Suppressor macrophage (primary cell): ENCODE data around the gene PTPRN.
A peak's percentile ranks its signal among the peaks of the same experiment; 100 is the strongest.
"Not testable (repeated sequence)": the region's sequence is repeated elsewhere in the genome, so short reads cannot be mapped to it uniquely, and the experiment has no call there.

Source experiments
- DNase-seq, 4 experiments: peaks; one replicate each; pipeline ENCODE4 v3.0.0-alpha.2; 2020 to 2022
- total RNA-seq, 17 experiments: gene quantifications; one replicate each; lab custom pipeline; 2026; ENCODE audit warnings: mixed read lengths in 6 of 17, inconsistent platforms in 3 of 17; lab: John Stamatoyannopoulos, UW

PTPRN gene
- 0 to 4.2 (median 0.04) reads per million in 17 experiments for total RNA-seq

DNA sequence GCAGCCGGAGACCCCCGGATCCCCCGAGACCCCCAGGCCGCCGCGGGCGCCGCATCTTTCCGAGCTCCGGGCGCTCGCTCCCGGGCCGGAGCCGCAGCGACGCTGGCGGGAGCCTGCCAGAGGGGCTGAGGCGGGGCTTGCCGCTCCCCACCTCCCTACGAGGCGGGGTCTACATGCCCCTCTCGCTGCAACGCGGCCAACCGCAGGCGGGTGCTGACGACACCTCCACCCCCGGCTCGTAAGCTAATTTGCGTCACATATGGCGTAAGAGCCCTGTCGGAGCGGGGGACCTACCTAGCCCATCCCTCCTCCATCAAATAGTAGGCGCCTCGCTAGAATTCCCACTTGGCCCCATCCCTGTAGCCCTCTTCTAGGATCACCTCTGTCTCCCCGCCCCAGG lies at the start of gene PTPRN:
Gene PTPRN (minus strand): TSS at position 124 of the 400 bp plus-strand sequence. CDS start 69 bp downstream, at position 55.
- DNase-seq: no peak

DNA sequence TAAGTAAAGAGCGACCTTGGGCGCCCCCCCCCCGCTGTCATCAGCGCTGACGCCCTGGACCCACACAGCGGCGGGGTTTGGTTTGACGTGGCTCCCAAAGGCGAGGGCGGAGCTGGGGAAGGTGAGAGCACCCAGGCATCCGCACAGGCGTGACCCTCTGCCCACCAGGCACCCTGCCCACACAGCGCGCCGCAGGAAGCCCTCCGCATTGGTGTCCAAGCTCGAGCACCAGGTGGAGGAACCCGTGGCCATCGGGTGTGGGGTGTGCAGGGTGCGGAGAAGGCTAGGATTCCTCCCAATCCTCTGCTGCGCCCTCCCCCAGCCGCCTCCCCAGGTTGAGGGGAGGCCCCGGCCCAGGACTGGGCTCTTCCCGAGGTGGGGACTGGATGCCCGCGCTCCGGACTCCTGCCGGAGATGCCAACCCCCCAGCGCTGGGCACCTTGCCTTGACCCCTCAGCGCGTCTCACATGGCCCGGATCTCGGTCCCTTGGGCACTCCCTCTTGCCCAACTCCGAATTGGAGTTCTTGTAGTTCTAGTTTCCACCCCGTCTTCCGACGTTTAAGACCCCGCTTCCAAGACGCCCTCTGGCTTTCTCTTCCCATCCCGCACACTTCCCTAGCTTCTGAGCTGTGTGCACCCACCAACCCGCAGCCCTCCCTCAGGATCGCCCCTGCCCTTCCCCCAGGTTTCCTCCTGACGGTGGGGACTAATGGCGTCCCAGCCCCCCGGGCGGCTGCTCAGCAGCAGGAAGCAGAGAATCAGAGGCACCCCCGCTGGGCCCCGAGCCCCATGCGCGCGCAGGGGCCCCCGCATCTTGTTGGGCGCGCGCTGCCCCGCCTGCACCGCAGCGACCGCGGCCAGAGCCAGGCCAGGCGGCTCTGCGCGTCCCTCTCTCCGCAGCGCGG lies 49.2 kb upstream of the PTPRN start:
- DNase-seq: peak in 2 of 4 experiments; percentile 13 to 44

DNA sequence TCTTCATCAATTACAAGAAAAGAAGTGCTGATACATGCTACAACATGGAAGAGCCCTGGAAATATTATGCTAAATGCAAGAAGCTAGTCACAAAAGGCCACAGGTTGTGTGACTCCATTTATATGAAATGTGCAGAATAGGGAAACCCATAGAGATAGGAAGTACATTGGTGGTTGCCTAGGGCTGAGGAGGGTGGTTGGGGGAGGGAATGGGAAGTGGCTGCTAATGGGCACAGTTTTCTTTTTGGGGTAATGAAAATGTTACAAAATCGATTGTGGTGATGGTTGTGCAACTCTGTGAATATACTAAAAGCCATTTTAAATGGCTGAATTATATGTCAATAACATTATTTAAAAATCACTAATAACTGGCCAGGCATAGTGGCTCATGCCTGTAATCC lies 47.6 kb upstream of the PTPRN start:
- peak; percentile 74 to 89 (median 84) for DNase-seq

DNA sequence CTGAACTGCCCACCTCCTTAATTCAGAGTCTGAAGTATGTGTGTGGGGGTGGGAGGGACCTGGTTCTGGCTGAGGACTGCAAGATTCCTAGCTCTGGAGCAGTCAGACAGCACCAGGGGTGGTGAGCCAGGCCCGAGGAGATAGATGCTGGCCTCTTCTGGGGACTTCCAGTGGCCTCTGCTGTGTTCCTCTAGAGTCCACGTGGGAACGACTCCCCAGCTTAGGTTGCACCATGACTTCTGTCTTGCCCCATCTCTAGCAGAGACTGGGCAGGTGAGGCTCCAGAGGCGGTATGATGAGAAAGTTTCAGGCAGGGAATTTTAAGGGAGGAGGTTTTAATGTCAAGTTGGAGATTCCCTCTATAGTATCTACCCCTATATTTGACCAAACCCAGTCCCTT lies 45.4 kb upstream of the PTPRN start:
- no peak for DNase-seq

DNA sequence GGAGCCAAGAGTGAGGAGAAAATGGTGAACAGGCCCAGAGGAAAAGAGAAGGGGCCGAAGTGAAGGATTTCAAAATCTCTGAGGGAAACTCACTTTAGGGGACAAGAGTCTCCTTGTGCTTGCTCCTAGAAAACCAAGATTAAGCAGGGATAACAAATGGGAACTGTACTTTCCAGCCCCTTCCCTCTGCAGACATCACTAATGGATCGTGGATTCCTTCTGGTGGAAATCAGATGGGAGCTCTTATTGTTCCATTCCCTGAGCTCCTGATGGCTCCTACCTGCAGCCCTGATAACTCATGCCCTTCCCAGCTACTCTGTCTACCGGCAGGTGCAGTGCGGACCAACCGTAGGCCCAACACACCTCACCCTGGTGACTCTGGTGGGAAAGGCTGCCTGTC lies 43.9 kb upstream of the PTPRN start:
- DNase-seq: no peak

DNA sequence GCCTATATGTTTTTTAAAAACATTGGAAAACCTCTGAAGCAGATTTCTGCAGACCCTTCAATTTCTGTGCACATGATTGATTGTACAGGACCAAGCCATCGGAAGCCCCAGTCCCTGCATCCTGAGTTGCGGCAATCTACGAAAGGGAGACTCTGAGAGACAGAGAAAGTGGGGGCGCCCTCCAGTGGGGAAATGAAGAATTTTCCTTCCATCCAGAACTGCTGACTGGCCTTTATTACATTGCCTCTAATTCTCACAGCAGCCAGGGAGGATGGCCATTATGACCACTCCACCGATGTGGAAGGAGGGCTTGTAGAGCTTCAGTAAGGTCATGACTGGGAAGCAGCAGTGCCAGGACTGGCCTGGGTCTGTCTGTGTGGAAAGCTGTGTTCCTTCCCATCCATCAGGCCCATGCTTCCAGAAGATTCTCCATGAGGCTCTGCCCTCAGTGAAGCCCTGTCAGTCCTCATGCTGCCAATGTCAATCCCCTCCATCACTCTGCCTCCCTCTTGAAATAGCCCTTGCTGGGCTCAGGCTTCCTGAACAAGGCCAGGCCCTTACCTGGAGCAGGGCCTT lies 43.3 kb upstream of the PTPRN start:
- peak; percentile 81 to 93 (median 88) for DNase-seq

DNA sequence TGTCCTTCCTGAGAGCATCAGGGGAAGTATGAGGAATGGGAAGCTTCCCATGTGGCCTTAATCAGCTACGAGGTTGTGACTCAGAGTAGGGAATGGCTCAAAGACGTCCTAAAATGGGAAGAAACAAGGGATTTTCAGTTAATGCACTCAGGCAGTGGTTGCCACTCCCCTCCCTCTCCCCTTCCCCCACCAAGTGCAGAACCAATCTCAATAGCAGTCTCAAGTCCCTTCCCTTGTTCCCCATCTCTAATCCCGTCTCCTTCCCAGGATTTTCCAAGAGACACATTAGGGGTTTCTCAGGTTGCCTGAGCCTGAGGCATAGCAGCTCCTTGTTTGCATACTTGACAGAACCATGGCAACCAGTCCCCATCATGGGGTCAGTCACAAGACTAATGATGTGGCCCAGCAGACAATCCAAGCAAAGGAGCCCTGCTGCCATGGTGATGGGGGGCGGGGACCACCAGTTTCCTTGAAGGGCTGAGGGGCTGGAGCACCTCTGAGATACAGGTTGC lies 41.6 kb upstream of the PTPRN start:
- DNase-seq: peak; percentile 29 to 57 (median 46)

DNA sequence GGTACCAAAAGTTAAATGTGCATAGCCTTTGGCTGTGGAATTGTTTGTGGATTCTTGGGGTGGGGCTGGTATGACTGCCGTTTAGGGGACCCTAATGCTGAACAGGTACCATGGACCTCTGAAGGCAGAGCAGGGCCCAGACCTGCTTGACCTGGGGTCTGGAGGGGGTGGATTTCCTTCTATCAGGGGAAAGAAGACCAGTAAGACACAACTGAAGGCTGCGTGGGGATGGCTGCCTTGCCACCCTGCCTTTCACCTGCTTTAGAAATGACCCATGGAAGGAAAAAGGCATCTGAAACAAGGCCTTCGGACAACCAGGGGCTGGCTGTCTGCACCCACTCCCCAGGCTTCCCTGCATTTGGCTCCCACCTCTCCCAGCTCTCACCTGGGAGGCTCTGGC lies 41.0 kb upstream of the PTPRN start:
- DNase-seq: no peak

DNA sequence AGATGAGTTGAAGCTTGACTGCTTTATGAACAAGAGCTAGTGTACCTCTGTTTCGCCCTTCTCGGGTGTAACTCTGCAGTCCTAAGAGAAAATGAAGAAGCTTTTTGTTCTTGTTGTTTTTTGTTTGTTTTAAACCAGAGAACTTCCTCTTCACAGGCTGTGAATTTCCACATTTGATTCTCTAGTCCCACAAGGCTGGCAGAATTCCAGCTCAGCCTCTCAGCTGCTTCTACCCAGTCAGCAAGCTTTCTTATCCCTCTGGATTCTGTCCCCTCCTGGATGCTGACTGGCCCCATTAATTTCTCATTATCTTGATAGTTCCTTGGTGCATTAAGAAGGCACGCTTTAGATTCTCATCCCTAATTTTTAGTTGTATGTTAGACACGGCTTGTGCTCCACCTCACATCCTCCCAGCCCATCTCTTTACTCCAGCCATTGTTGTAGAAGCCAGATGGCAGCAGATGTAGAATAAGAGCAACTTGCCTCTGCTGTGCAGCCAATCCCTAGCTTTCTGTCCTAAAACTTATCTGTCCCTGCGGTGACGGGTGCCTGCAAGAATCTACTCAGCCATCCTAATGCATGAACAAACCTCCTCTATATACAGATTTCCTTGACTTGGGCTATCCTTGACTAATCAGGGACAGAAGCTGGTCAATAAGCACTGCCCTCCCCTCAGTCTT lies 35.7 kb upstream of the PTPRN start:
- DNase-seq: peak; percentile 91 to 96 (median 92)

DNA sequence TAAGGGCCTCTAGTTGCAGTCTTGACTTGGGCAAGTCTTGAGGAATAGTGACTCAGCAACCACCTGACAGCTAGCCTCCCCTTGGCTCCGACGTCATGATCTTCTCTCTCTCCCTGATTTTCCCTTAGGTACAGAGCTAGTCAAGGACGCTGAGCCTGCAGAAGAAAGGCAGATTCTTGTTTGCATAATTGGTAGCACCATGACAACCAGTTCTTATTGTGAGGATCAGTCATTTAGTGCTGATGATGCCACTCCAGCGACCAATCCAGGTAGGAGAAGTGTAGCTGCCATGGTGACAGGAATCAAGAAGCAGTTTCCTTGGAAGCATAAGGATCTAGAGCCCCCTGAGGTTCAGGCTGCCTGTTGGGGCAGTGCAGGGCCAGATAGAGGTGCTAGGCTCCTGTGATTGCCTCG lies 26.2 kb upstream of the PTPRN start:
- DNase-seq: peak in 1 of 4 experiments; percentile 47

DNA sequence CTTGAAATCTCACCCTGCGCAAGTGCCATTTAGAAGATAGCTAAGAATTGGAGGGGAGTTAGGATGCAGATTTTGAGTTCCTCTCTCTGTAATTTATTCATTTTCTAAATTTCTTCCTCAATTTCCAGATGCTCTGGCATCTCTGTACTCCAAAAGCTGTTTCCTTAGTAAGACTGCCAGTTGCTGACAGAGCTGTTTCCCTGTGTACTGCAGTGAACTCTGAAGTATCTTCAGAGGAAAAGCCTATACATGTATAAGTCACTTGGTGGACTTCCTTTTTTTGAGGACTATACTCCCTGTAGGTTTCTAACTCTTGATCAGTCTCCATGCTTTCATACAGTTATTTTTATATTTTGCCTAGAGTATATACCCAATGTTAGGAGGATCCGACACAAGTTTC lies 24.9 kb upstream of the PTPRN start:
- peak; percentile 36 to 89 (median 68) for DNase-seq

DNA sequence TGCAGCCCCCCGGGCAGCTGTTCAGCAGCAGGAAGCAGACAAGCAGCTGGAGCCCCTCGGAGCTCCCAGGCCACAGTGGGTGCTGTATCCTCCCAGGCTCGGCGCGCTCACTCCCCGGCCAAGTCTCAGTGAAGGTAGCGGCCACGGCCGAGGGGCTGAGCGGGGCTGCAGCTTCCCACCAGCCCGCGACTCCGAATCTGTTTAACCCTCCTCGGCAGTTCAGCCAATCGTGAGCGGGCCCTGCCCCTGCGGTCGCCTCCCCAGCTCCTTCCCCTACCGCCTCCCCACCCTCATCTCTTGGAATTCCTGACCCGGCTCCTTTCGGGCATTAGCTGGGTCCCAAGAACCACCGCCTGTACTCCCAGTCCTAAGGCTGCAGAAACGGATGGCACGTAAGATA lies 23.3 kb upstream of the PTPRN start, which contains the start of gene RESP18:
Gene RESP18 (minus strand): TSS at position 203 of the 400 bp plus-strand sequence.
- DNase-seq: no peak

DNA sequence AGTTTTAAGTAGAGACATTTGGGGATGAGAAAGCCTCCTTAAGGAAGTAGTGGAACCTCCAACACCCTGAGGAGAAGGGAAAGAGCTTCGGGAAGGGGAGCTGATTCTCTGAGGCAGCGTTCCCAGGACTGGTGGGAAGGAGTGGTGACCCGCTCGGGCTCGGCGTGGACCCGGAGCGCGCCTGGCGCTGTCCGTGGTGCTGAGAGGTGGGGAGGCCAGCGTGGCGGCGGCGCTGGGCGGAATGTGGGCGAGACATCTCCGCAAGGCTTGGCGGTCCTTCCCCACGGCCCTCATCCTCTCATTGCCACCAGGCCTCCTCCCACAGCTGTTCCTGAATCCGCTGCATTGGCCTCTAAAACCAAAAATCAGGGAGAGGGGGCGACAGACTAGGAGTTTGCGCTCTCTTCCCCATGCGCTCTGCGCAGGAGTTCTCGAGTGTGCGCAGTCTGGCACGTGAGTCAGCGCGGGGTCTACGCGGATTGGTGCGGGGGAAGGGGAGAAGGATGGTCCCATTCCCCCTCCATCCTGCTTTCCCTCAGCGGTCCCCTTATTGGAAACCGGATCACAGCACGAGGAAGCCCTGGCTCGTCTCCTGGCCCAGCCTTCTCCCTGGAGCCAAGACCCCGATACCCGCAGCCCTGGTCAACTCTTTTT lies 22.5 kb upstream of the PTPRN start:
- DNase-seq: peak; percentile 25 to 70 (median 47)

DNA sequence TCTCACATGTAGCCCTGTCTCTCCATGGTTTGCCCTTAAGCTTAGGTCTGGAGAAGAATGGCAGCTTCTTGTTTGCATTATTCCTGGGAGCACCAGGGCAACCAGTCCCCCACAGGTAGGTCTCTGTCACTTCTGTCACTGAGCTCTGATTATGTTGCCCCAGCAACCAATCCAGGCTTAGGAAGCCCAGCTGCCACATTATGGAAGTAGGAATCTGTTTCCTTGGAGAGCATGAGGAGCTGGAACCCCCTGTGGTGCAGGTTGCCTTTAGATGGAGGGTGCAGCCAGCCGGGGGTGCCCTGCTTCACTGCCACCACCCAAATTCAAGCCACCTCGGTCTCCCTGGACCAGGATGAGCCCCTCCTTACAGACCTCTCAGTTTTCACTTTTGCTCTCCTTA lies 18.5 kb upstream of the PTPRN start:
- no peak for DNase-seq

DNA sequence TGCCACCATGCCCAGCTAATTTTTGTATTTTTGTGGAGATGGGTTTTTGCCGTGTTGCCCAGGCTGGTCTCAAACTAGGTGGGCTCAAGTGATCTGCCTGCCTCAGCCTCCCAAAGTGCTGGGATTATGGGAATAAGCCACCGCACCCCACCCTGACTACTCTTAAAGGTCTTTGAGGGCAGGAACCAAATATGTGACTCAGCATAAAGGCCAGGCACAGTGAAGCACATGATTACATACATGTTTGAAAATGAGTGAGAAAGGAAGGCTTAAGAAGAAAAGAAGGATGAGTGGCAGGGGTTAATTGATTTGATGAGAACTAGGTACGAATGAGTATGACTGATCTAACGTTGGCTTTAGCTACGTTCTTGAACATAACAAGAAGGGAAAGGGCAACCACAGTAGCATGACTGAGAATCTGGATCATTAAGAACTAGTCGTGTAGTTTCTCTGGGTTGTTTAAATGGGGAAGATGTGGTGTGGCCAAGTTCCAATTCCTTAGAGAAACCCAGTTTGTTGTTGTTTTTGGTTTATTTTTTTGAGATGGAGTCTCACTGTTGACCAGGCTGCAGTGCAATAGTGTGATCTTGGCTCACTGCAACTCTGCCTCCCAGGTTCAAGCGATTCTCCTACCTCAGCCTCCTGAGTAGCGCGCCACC lies 16.6 kb upstream of the PTPRN start:
- DNase-seq: peak; percentile 14 to 56 (median 40)

DNA sequence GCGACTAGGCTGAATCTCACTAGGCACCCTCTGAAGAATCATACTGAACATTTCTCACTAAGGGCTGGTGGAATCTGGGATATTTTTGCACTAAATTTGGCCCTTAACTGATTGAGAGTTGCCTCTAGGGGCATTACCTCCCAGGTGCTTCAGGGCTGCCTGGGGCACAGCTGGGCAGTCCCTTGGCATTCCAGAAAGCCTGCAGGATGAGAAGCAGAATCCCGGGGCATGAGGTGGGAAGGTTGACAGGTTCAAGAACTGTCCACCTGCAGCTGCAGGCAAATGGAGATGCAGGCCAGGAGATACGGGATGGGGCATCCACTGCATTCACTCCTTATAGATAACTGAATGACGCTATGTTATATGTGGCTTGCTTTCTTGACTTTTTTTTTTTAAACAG lies 15.9 kb upstream of the PTPRN start:
- DNase-seq: no peak

DNA sequence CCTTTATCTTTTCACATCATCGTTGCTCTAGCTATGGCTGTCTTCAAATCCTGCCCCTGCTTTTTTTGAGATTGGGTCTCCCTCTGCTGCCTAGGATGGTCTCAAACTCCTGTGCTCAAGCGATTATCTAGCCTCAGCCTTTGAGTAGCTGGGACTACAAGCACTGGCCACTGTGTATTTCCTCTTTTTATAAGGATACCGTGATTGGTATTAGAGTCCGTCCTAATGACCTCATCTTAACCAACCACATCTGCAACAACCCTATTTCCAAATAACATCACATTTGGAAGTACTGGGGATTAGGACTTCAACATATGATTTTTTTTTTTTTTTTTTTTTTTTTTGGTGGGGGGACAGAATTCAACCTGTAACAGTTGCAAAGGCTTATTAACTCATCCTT lies 14.2 kb upstream of the PTPRN start:
- peak in 3 of 4 experiments; percentile 47 to 63 (median 60) for DNase-seq

DNA sequence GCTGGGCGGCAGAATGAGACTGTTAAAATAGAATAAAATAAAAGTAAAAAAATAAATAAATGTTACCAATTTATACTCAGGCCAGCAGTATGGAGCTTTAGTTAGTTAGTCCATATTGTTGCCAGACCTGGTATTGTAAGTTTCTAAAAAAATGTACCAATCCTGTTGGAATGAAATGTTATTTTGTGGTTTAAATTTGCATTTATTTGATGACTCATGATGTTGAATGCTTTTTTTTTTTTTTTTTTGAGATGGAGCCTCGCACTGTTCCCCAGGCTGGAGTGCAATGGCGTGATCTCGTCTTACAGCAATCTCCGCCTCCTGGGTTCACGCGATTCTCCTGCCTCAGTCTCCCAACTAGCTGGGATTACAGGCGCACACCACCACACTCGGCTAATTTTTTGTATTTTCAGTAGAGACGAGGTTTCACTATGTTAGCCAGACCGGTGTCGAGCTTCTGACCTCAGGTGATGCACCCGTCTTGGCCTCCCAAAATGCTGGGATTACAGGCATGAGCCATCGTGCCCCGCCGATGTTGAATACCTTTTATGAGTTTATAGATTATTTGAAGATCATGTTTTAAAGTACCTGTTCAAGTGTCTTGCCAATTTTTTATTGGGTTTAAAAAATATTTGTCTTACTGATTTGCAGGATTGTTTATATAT lies 5.7 kb upstream of the PTPRN start:
- DNase-seq: no peak

DNA sequence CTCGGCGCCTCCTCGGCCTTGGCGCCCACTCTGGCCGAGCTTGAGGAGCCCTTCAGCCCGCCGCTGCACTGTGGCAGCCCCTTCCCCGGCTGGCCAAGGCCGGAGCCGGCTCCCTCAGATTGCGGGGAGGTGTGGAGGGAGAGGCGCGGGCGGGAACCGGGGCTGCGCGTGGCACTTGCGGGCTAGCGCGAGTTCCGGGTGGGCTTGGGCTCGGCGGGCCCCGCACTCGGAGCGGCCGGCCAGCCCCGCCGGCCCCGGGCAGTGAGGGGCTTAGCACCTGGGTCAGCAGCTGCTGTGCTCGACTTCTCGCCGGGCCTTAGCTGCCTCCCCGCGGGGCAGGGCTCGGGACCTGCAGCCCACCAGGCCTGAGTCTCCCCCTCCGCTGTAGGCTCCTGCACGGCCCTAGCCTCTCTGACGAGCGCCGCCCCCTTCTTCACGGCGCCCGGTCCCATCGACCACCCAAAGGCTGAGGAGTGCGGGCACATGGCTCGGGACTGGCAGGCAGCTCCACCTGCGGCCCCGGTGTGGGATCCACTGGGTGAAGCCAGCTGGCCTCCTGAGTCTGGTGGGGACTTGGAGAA lies 3.6 kb upstream of the PTPRN start:
- DNase-seq: not testable (repeated sequence)

DNA sequence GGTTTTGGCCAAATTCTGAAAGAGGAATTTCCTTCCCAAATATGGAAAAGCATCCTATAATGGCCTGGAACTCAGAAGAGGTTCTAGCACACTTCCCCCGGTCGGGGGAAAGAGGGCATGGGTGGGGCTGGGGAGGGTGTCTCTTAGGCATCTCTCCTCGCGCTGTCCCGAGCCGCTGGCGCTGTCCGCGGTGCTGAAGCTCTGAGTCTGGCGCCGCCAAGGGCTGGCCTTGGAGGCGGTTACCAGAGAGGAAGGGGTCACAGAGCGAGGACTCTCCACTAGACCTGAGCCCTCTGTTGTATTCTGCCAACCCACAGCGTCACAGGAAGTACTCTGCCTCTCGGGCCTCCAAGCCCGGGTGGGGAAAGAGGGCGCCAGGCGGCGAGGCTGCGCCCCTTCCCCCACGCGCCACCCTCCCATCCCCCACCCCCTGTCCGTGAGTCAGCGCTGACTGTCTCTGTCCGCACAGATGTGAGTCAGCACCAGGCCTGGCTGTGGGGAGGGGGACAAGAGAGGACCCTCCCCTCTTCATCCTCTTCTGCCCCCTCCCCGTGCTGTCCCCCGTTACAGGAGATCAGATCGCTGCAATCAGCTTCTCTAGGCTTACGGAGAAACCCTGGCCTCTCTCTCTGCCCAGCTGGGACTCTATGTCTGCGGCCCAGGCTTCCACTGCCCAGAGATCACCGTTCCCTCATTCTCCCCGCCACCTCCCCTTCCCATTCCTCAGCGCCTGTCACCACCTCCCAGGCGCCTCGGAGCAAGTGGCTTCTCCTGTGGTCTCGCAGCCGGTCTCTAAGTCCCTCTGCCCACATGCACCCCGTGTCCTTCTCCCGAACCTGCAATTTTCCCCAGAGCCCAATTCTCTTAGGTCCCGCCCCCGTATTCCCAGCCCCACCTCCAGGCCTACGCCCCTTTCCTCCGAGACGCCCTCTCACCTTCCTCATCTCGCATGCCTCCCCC lies 779 bp downstream of the PTPRN start:
- peak; percentile 72 to 90 (median 85) for DNase-seq
